ENCODE results near the gene SLCO2A1.

SLCO2A1 gene

DNA sequence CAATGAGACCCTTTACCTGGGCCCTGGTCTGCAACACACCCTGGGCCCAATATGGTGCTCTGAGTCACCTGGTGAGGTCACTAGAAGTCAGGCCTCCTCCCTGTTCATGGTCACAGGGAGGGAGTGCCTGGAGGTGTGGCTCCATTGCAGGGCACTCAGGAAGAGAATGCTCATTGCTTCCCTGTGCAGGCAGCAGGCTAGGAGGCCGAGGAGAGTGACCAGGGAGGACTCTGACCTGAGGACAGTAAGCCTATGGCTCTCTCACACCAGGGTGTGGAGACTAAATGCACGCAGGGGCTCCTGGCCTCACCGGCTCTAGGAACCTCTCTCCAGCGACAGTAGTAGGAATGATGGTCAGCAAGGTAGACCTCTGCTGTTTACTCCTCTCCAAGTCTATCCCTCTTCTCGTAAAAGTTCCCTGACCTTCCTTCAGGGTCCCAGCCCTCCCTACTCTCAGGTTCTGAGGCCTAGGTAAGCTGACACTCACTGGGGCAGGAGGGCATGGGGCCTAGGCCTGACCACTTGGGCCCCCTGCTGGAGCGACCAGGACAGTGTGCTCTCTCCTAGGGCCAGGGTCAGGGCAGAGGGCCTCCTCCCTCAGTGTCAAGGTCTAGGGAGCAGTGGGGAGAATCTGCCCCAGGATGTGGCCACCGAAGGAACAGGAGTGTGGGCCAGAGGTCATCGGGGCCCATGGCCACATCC, 9.6 kb upstream of the SLCO2A1 start:
- DNase-seq (ENCODE audit: low read depth) = no peak
- no peak overlapping the region for H3K4me3 ChIP-seq (ENCODE audit: low read depth, low read length)
- peak; percentile 26 for TF ChIP-seq CTCF (IDR thresholded peaks at IDR 0.05; ENCODE audit: low read depth, low read length, missing control alignments)

DNA sequence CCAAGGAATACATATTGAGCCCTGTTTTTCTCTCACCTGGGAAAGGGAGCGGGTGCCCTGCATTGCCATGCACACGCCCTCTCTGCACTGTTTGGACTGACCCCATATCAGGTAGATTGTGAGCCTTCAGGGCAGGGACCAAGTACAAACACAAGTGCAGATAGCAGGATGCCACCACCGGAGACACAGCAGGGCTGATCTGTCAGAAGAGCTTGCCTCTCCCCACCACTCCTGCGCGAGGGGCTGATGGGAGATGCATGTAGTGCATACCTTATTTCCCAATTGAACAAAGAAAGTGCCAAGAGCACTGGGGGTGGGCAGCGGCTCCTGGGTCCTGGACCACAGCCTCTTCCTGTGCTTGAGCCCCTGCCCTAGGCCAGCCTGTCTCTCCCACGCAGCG, 9.0 kb upstream of the SLCO2A1 start:
- TF ChIP-seq CTCF (IDR thresholded peaks at IDR 0.05; ENCODE audit: low read depth, low read length, missing control alignments) = no peak
- no peak overlapping the region for H3K4me3 ChIP-seq (ENCODE audit: low read depth, low read length)
- DNase-seq (ENCODE audit: low read depth) = no peak

- no peak for DNase-seq (ENCODE audit: low read depth)
- no peak overlapping the region for H3K4me3 ChIP-seq (ENCODE audit: low read depth, low read length)
- no peak for TF ChIP-seq CTCF (IDR thresholded peaks at IDR 0.05; ENCODE audit: low read depth, low read length, missing control alignments)
These were observed 8.4 kb upstream of the SLCO2A1 start for GRCh38 chr3:134038071-134038491.

- no peak overlapping the region for H3K4me3 ChIP-seq (ENCODE audit: low read depth, low read length)
- no peak for DNase-seq (ENCODE audit: low read depth)
- no peak for TF ChIP-seq CTCF (IDR thresholded peaks at IDR 0.05; ENCODE audit: low read depth, low read length, missing control alignments)
These were observed 7.4 kb upstream of the SLCO2A1 start for GRCh38 chr3:134037168-134037567.

- TF ChIP-seq CTCF (IDR thresholded peaks at IDR 0.05; ENCODE audit: low read depth, low read length, missing control alignments) = no peak
- no peak for DNase-seq (ENCODE audit: low read depth)
- no peak overlapping the region for H3K4me3 ChIP-seq (ENCODE audit: low read depth, low read length)
These were observed 6.6 kb upstream of the SLCO2A1 start for GRCh38 chr3:134036291-134036690.

DNA sequence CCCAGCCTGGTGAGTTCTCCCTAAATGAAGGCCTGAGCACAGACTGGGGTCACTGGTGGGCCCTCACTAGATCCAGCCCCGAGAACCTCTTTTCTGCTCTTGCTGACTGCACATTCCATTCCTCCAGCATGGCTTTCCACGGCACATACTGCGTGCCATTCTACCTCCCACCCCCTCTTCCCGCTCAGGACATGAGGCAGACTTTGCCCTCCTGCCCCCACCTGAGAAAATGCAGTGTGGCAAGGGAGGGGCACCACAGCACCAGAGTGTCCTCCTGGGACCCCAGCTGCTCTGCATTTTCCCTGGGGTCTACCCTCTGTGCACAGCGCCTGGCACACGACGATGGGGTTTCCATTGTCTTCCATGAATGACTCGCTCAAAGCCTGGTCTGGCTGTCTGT, 6.1 kb upstream of the SLCO2A1 start:
- no peak overlapping the region for H3K4me3 ChIP-seq (ENCODE audit: low read depth, low read length)
- TF ChIP-seq CTCF (IDR thresholded peaks at IDR 0.05; ENCODE audit: low read depth, low read length, missing control alignments) = no peak
- DNase-seq (ENCODE audit: low read depth) = no peak

Data from GM12864 (cell line).